Measurements from ENCODE around the gene PDZD8. TPM values are rescaled to one million over a fixed set of nuclear protein-coding genes. Genes with fewer than 3 reads are reported as not detected.

The PDZD8 gene
- total RNA-seq, 1 experiment from 2014 or later = 16.0 TPM

DNA sequence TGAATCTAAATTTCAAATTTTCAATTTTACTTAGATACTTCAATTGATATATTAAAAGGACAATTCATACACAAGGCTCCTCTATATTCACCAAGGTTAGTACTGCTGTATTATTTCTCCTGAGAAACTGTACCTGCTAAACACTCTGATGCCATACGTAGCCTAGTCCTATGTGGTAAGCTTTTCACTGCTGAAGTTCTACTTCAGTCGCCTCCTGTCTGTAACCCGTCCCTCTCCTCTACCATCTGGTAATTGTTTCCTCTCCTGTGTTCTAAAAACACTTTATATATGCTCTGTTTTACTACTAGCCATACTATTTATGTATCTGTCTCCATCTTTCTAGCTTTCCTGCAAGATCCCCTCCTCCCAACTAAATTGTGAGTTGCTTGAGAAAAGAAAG lies 20.2 kb downstream of the PDZD8 start:
- Histone ChIP-seq H3K4me2 (no peak overlapping the region), H3K9me3 (ENCODE audit: insufficient read depth, low read depth) (no peaks in the 10 kb centered on the region), H3F3A (ENCODE audit: insufficient read depth, low read depth) (no peaks in the 10 kb centered on the region), H3K27me3 (ENCODE audit: insufficient read depth, low read depth) (no peaks in the 10 kb centered on the region), H3K79me2 (ENCODE audit: low read depth) (peaks cover 67% of the 10 kb centered on the region), H3K9me2 (ENCODE audit: insufficient read depth) (no peaks in the 10 kb centered on the region), H4K20me1 (ENCODE audit: insufficient read depth) (no peaks in the 10 kb centered on the region), H3K4me3 (no peak overlapping the region), H3K4me1 (replicated peaks; ENCODE audit: insufficient read depth) (peaks cover 7% of the 10 kb centered on the region), H3K27ac (no peak overlapping the region), H3K36me3 (ENCODE audit: low read depth) (no peaks in the 10 kb centered on the region), H2AFZ (no peak overlapping the region)
- TF ChIP-seq, protein P1, sequence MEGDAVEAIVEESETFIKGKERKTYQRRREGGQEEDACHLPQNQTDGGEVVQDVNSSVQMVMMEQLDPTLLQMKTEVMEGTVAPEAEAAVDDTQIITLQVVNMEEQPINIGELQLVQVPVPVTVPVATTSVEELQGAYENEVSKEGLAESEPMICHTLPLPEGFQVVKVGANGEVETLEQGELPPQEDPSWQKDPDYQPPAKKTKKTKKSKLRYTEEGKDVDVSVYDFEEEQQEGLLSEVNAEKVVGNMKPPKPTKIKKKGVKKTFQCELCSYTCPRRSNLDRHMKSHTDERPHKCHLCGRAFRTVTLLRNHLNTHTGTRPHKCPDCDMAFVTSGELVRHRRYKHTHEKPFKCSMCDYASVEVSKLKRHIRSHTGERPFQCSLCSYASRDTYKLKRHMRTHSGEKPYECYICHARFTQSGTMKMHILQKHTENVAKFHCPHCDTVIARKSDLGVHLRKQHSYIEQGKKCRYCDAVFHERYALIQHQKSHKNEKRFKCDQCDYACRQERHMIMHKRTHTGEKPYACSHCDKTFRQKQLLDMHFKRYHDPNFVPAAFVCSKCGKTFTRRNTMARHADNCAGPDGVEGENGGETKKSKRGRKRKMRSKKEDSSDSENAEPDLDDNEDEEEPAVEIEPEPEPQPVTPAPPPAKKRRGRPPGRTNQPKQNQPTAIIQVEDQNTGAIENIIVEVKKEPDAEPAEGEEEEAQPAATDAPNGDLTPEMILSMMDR (conservative IDR thresholded peaks at IDR 0.05) = no peak
- no peak for TF ChIP-seq EZH2 (IDR thresholded peaks at IDR 0.05; ENCODE audit: low read depth)
- POLR2A ChIA-PET (ENCODE audit: unreplicated experiment) = no interaction called here
- CTCF ChIA-PET = no interaction called here
- DNase-seq = no peak
- BruUV-seq (replicated peaks) = no TSS peak
- intact Hi-C loops (cut with micrococcal nuclease; ENCODE audit: unreplicated experiment) = no loop called here

DNA sequence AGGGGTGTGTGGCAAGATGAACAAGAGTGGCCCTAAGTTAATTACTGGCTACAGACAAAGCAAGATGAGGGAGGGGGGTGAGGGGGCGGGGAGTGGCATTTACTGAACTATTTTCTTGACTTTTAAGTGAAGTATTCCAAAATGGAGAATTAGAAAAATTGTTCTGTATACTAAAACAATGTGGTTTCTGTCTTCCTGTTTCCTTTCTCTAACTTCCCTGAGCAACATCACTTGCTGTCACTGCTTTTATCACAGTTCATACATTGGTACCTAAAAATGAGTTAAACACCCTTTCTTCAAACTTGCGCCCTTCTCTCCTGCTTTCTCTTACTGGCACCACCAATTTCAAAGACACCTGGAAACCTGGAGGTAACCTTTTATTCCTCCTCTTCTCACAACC lies 21.6 kb downstream of the PDZD8 start:
- TF ChIP-seq, protein P1 (conservative IDR thresholded peaks at IDR 0.05) = no peak
- TF ChIP-seq EZH2 (IDR thresholded peaks at IDR 0.05; ENCODE audit: low read depth) = no peak
- Histone ChIP-seq H3K79me2 (ENCODE audit: low read depth) (peaks cover 58% of the 10 kb centered on the region), H3K9me3 (ENCODE audit: insufficient read depth, low read depth) (no peaks in the 10 kb centered on the region), H3K27ac (no peak overlapping the region), H3K4me1 (replicated peaks; ENCODE audit: insufficient read depth) (no peaks in the 10 kb centered on the region), H2AFZ (no peak overlapping the region), H3K4me3 (no peak overlapping the region), H3K4me2 (no peak overlapping the region), H3K27me3 (ENCODE audit: insufficient read depth, low read depth) (no peaks in the 10 kb centered on the region), H3K9me2 (ENCODE audit: insufficient read depth) (no peaks in the 10 kb centered on the region), H3F3A (ENCODE audit: insufficient read depth, low read depth) (no peaks in the 10 kb centered on the region), H3K36me3 (ENCODE audit: low read depth) (no peaks in the 10 kb centered on the region), H4K20me1 (ENCODE audit: insufficient read depth) (no peaks in the 10 kb centered on the region)
- no TSS peak for BruUV-seq (replicated peaks)
- intact Hi-C loops (cut with micrococcal nuclease; ENCODE audit: unreplicated experiment) = no loop called here
- ChIA-PET POLR2A (ENCODE audit: unreplicated experiment) (no interaction called here), CTCF (no interaction called here)
- no peak for DNase-seq

DNA sequence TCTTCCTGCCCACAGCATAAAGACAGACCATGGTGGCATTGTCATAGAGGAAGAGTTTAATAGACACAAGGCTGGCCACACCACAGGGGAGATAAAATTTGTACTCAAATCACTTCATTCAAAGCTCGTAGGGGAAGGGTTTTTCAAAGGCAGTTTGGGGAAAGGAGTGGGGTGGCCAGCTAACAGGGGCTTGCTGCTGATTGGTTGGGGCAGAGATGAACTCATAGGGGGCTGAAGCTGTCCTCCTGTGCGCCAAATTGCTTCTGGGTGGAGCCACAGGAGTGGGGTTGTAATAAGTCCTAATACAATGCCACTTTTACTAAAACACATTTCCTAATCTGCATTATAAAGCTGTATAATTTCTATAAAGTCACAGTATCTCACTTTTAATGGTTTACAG lies 22.5 kb downstream of the PDZD8 start:
- Histone ChIP-seq H2AFZ (no peak overlapping the region), H3K4me2 (no peak overlapping the region), H3K79me2 (ENCODE audit: low read depth) (peaks cover 57% of the 10 kb centered on the region), H3K4me1 (replicated peaks; ENCODE audit: insufficient read depth) (no peaks in the 10 kb centered on the region), H3K9me2 (ENCODE audit: insufficient read depth) (no peaks in the 10 kb centered on the region), H3K4me3 (no peak overlapping the region), H4K20me1 (ENCODE audit: insufficient read depth) (no peaks in the 10 kb centered on the region), H3K27me3 (ENCODE audit: insufficient read depth, low read depth) (no peaks in the 10 kb centered on the region), H3F3A (ENCODE audit: insufficient read depth, low read depth) (no peaks in the 10 kb centered on the region), H3K36me3 (ENCODE audit: low read depth) (no peaks in the 10 kb centered on the region), H3K27ac (no peak overlapping the region), H3K9me3 (ENCODE audit: insufficient read depth, low read depth) (no peaks in the 10 kb centered on the region)
- CTCF ChIA-PET = no interaction called here
- POLR2A ChIA-PET (ENCODE audit: unreplicated experiment) = no interaction called here
- TF ChIP-seq, protein P1 (conservative IDR thresholded peaks at IDR 0.05) = no peak
- TF ChIP-seq EZH2 (IDR thresholded peaks at IDR 0.05; ENCODE audit: low read depth) = no peak
- no peak for DNase-seq
- intact Hi-C loops (cut with micrococcal nuclease; ENCODE audit: unreplicated experiment) = no loop called here
- no TSS peak for BruUV-seq (replicated peaks)
